HG03575 (cell line): Measurements from ENCODE around the gene CTNNAL1.
"Not testable (repeated sequence)": the region's sequence is repeated elsewhere in the genome, so short reads cannot be mapped to it uniquely, and the experiment has no call there.

ENCODE experiments used
- ATAC-seq: cut with Tn5 transposase; IDR thresholded peaks from one replicate; pipeline ENCODE4 v1.9.1; 2021; ENCODE audit not compliant: unreplicated experiment, insufficient number of reproducible peaks, low FRiP score; ENCODE audit errors: extremely low read depth

CTNNAL1 gene

DNA sequence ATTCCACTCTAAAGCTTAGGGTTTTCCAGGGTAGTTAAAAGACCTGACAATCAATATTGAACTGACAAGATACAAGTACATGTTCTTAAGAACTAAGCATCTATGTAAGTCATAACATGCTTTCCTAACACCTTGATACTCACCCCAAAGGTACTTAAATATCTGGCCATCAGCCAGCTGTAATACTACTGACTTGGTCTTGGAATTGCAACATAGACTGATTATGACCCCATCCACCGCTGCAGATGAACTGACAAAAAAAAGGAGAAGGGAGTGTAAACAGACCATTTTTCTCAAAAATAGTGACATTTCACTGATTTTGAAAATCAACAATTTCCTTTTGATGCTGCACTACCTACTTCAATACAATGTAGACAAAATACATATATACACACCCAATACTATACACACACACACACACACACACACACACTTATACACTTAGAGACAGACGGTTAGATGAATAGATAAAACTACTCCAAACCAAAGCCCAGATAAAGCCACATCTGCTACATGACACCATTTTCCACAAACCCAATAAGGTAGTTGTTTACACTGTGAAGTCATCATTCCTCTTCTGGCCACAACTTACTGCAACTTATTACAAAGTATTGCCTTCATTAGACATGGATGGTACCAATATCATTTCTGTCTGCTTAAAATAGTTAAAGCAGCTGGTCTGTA lies 109.7 kb downstream of the CTNNAL1 start:
- no peak for ATAC-seq

DNA sequence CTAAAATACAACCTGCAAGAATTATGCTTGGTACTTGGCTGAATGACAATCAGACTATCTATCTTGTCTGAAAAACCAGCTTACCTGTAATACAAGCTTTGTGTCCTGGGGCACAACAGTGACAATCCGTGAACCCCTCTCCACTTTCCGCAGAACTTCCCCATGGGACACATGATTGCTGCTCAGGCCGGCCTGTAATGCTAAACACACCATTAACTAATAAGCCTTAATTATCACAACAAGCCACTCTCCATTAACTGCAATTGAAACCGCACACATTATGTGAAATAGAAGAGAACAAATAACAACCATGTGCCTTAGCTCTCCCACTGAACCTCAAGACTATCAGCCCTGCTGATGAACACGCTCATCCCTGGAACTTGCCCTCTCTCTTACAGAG lies 113.1 kb downstream of the CTNNAL1 start:
- ATAC-seq: no peak

DNA sequence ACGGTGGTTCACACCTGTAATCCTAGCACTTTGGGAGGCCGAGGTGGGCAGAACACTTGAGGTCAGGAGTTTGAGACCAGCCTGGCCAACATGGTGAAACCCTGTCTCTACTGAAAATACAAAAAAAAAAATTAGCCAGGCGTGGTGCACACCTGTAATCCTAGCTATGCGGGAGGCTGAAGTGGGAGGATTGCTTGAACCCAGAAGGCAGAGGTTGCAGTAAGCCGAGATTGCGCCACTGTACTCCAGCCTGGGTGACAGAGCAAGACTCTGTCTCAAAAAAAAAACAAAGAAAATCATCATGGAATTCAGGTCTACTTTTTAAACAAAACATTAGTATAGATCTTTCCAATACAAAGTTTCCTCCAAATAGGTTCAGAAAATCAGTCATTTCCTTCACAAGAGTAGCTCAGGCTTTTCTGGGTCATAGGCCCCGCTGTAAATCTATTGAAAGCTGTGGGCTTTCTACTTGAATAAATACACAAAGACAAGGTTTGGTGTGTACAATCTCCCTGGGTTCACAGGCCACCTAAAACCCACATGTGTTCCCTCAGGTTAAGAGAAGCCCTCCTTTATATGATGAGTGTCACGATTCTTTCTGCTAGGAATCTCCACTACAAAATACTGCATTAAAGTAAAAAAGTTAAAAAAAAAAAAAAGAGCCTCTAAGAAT lies 114.1 kb downstream of the CTNNAL1 start:
- ATAC-seq: not testable (repeated sequence)

DNA sequence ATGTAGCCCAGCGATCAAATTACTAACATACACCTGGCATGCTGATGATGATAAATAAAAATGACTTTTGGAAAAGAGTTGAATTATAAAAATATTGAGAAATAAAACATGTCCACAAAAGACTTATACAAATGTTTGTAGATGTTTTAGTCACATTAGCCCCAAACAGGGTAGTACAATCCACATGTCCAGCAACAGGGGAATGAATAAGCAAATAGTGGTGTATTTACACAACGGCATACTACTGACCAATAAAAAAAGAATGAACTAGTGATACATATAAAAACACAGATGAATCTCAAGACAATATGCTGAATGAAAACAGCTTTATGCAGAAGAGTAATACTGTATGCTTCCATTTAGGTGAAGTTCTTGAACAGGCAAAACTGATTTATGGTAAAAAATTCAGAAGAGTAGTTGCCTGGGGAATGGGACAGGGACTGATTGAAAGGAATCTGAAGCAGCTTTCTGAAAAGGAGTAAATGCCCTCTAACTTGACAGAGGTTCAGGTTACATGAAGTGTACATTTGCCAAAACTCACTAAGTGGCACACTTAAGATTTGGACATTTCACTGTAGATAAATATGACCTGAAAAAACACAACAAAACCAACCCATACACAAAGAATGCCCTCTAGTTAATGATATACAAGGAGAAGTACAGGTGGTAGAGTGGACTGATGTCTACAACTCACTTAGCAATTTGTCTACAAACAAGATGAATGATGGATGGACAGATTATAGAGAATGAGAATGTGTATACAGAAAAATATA lies 115.8 kb downstream of the CTNNAL1 start:
- no peak for ATAC-seq

DNA sequence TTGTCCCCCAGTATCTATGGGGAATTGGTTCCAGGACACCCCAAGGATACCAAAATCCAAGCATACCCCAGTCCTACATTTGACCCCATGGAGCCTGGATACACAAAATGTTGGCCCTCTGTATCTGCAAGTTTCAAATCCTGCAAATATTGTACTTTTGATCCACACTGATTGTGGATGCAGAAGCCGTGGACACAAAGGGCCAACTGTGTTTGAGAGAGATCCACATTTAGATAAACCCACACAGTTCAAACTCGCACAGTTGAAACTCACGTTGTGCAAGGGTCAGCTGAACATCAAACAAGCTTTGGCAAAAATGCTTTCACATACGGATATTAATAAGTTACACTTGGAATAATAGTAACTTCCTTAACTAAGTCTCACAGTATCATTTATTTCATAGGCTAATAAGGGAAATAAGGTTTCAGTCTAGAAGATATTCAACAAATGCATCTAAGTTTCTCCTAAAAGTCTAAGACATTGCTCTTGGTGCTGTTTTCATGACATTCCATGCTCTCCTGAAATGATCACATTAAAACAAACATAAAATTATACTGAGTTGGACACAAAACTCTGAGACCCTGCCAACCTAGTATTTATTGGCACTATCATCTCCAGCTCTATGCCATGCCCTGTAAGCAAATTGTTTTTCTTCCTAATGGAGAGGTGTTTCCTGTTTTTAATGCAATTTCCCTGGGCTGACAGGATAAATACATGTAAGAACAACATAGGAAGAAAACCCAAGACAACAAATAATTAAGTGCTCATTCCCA lies 118.9 kb downstream of the CTNNAL1 start:
- ATAC-seq: no peak
